Measurements from ENCODE around the gene SAP30.

Gene SAP30

GRCh38 chr4:173367946-173368345 is 2.8 kb upstream of the SAP30 start:
- peak; percentile 6 for DNase-seq (ENCODE audit: low spot score)

DNA sequence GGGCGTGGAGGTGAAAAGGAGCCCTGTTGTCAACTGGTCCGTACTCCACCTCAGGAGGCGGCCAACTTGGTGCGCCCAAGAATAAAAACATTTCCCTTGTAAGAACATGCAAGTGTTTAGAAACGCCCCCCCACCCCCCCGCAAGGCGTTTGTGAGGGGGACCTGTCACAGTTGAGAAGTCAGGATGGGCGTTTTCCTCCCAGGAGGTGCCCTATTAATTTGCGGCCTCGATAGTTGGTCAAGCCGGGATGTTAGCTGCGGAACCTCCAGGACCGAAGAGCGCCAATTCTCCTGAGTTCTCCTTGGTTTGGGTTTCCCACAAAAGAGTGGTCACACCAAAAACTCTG is 651 bp upstream of the SAP30 start:
- DNase-seq (ENCODE audit: low spot score) = no peak

DNA sequence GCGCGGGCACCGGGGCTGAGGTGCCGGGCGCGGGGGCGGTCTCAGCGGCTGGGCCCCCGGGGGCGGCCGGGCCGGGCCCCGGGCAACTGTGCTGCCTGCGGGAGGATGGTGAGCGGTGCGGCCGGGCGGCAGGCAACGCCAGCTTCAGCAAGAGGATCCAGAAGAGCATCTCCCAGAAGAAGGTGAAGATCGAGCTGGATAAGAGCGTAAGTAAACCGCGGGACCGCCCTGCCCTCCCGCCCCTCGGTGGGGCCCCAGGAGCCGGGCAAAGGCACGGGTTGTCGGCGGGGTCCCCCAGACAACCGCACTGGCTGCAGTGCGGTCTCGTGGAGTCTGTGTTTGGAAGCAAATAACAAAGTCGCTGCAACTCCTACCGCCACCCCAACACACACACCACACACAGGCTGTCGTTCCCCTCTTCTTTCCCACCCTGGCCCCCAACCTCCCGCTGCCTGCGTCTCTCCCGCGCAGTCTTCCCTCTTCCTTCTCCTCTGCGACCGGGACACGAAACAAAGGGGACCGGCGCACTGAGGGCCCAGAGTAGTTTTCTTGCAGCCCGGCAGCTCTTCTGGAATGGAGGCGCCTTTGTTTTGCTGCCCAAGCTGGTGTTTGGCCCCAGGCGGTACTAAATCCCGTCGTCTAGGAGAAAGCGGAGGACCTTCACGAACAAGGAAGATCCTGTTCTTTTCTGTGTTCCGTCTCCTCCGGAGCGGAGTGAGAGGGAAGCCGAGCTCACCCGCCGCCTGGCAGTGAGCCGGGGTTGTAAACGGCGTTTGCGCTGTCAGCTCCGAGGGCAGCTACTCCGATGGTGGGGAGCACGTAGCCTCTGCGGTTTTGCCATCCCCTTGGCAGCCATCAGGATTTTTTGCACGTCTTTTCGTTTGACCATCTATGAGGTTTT is 788 bp downstream of the SAP30 start:
- DNase-seq (ENCODE audit: low spot score) = peak; percentile 78

- DNase-seq (ENCODE audit: low spot score) = no peak
These were observed 3.8 kb downstream of the SAP30 start for GRCh38 chr4:173374588-173374987.

DNA sequence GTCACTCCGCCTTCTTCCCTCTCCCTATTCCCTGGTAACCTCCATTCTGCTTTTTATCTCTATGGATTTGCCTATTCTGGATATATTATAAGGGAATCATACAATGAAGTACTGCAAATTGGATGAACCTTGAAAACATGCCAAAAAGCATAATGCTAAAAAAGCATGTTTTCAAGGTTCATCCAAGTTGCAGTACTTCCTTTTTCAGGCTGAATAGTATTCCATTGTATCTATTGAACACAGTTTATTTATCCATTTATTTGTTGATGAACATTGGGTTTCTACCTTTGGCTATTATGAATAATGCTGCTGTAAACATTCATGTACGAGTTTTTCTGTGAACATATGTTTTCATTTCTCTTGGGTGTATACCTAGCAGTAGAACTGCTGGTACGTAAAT is 9.2 kb downstream of the SAP30 start:
- DNase-seq (ENCODE audit: low spot score) = no peak

- no peak for DNase-seq (ENCODE audit: low spot score)
These were observed 10.2 kb downstream of the SAP30 start for GRCh38 chr4:173380987-173381386.

- no peak for DNase-seq (ENCODE audit: low spot score)
These were observed 10.9 kb downstream of the SAP30 start for GRCh38 chr4:173381610-173382009.

GRCh38 chr4:173382349-173382748 is 11.6 kb downstream of the SAP30 start:
- no peak for DNase-seq (ENCODE audit: low spot score)

DNA sequence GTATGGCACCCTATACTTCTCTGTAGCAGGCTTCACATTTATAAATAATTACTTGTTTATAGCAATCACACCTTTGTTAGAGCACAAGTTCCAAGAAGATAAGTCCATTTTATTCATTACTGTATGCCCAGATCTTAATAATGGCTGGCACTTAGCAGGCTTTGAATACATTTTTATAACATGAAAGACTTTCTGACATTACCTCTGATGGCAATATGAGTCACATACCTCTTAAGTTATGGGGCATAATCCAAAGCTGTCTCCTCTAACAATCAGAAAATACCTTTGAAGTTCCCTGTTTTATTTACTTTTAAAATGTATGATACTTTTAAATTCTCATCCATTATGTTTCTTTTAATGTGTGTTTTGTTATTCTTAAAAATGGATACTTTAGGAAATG is 16.0 kb downstream of the SAP30 start:
- no peak for DNase-seq (ENCODE audit: low spot score)

DNA sequence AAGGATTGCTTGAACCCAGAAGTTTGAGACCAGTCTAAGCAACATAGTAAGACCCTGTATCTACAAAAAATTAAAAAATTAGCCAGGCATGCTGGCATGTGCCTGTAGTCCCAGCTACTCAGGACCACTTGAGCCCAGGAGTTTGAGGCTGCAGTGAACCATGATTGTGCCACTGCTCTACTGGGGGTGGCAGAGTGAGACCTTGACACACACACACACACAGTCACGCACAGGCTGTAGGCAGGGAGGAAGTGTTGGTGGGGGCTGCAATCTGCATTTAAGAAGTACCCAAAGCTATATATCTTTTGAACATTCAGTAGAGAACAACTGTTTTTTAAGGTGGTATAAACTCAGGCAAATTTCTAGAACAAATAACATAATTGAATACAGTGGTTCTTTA is 20.9 kb downstream of the SAP30 start:
- DNase-seq (ENCODE audit: low spot score) = no peak

DNA sequence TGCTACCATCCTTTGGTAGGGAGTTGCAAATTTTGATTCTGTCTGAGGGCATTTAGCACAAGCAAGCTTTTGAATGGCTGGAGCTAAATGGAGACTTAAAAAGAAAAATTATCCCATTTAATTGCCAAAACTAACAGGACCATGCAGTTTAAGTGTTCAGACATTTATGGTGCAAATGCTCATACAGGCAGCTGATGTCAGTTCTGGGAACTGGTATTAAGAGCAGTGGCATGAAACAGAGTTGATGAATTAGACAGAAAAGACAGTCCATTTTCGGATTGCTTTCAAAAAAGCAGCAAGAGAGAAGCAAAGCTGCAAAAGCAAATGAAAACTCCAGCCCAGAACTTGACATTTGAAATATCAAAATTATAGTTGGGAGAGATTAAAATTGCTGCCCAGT is 26.9 kb downstream of the SAP30 start:
- no peak for DNase-seq (ENCODE audit: low spot score)

- no peak for DNase-seq (ENCODE audit: low spot score)
These were observed 27.5 kb downstream of the SAP30 start for GRCh38 chr4:173398220-173398619.

DNA sequence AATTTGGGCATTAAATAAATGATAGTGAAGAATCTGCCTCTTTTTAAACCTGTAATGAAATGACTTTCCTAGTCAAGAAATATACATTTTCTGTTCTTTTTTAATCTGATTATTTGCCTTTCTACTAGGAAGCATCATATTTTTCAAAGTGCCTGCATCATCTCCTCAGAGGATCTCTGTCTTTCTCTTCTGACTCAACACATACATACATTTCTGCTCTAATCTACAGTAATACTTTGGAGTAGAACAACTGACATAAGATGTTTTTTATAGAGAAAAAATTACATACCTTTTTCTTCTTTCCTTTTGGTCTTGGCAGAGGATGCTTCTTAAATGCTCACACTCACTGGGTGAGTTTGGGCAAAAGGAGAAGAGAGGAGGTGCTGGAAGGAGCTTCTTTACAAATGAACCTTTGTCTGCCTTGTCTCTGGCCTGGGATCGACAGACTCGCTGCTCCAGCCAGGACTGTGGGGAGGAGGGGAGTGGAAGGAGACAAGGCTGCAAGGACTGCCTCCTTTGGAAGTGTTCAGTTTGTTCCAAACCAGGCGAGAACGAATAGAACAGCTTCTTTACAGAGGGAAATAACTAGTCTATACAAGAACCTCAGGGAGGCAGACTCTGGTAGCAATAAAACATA is 28.1 kb downstream of the SAP30 start, which contains the start of gene SCRG1:
SCRG1 (minus strand) TSS at position 338 of the 637 bp plus-strand sequence. CDS start 7,702 bp downstream, outside the sequence.
- DNase-seq (ENCODE audit: low spot score) = no peak

DNA sequence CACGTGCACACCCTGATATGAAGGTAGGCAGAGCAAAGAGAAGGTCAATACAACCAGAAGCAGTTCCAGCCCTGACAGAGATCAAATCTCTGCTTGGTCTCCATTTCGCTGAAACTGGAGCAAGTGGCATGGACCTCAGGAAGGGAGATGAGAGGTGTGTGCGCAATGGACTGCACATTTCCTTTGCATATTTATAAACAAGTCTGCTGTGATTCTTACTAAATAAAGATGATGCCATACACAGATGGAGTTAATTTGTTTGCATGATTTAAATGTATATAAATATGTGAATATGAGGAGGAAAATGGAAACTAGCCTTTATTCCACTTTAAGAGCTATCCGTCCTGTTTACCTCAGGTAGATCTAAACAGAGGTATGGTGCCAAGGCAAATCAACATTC is 30.3 kb downstream of the SAP30 start:
- DNase-seq (ENCODE audit: low spot score) = no peak

DNA sequence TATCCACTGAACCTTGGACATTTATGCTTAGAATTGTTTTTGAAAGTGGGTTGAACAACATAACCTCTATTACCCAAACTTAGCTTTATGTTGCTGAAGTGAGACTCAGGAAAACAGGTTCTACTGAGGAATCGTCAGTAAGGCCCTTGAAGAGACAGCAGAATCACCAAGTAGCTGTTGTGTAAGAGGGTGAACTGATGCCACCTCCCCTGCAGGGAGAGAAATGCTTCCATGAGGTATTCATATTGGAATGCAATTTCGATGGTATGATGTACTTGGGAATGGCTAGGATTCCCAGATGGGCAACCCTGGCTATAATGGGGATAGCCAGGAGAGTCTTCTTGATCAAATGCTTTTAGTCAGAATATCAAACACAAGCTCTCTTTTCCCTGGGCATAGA is 32.3 kb downstream of the SAP30 start:
- peak; percentile 27 for DNase-seq (ENCODE audit: low spot score)

- DNase-seq (ENCODE audit: low spot score) = no peak
These were observed 33.6 kb downstream of the SAP30 start for GRCh38 chr4:173404296-173404865.

DNA sequence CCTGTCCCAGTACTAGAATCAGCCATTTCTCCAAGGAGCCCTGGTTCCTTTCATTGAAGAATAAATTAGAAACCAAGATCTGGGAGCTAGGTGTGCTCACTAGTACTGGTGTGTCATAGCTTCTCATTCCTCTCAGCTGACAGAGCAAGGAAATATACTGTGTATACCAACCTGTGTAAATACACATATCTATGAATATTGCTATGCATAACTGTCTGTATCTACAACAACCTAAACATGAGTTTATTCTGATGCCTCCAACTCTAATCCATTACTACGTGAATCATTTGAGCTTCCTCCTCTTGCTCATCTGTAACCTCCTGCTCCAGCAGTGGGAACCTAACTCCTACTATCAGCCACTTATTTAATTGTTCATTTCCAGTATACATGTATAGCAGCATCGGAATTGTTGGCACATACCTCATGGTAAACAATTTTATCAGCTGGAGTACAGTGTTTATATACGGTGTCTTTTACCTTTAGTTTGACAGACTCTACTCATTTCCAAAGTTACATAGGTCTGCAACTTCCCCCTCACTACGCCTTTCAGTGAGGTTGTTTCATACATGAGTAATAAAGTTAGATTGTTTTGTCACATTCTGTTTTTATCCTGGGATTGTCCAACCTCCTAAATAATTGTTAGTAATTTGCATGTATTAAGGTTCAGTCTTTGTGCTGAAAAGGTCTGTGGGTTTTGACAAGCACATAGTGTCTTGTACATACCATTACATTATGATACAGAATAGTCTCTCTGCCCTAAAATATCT is 35.3 kb downstream of the SAP30 start:
- no peak for DNase-seq (ENCODE audit: low spot score)

DNA sequence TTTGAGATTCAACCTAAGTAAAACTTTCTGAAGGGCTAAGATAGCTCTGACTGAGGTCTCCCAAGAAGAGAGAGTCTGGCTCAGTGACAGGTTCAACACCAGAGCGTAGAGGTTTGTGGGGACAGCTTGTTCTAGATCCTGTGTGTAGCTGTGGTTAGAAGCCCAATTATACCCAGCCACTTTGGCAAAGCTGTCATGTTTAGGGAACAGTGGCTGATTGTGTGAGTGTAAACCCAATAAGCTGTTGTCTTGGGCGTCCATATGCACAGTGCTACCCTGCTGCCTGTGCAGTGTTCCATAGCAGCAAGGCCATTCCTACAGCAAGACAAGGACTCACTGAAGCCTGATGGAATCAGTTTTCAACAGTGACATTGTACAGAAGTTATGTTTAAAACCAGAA is 39.3 kb downstream of the SAP30 start:
- DNase-seq (ENCODE audit: low spot score) = no peak

DNA sequence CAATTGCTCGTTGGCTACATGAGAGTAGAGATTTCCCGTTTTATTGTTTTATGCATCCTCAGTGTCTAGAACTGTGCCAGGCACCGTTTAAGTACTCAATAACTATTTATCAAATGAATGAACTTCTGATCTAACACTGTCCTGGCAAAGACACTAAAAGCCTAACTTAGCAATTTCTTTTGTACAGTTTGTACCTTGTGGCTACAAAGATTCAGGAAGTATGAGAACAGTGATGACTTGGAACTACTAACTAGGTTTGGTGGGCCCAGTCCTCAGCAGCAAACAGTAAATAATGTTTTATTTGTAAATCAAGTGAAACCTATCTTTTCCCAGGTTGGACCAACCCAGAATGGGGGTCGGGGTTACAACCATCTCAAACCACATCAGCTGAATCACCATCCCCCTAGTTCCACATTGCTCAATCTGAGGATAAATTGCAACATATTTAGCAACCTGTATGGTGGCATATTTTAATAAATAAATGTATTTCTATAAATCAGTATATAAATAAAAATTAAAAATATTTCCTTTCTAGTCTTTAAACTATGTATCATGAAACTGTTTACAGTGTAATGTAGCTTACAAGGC is 40.4 kb downstream of the SAP30 start:
- no peak for DNase-seq (ENCODE audit: low spot score)

GRCh38 chr4:173413036-173413435 is 42.3 kb downstream of the SAP30 start:
- DNase-seq (ENCODE audit: low spot score) = no peak

DNA sequence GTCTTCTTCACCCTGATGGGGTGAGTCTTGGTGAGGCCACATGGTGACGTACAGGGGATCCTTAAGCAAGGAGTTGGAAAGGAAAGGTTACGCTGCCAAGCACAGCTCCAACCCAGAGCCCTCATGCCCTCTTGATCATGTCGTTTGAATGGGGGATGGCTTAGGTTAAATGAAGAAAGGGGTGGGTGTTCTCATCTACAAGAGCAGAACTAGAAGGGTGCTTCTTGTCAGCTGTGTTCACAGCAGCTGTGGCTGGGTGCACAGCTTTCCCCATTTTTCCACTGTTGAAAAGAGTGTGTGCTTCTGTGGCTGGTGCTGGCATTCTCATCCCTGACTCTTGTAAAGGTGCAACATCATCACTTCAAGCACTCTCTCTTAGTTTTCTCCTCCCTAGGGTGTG is 43.7 kb downstream of the SAP30 start:
- no peak for DNase-seq (ENCODE audit: low spot score)

GRCh38 chr4:173415092-173415491 is 44.3 kb downstream of the SAP30 start:
- DNase-seq (ENCODE audit: low spot score) = no peak
